Activated T-cell treated with anti-CD3 and anti-CD28 coated beads, Interleukin-2, amount 50 U/mL, for 24 hours (primary cell): ENCODE measurements around the gene LDLRAD4.
A peak's percentile ranks its signal among the peaks of the same experiment; 100 is the strongest.

Experiments used
- DNase-seq: peaks from one replicate; pipeline ENCODE4 v3.0.0-alpha.2; 2020
- H3K27ac Mint-ChIP-seq: 2 replicates; pipeline ENCODE4 v1.8.0; 2020; ENCODE audit warnings: mild to moderate bottlenecking, mixed read lengths
- H3K27me3 Mint-ChIP-seq: 2 replicates; pipeline ENCODE4 v1.8.0; 2020; ENCODE audit warnings: mixed read lengths
- H3K36me3 Mint-ChIP-seq: 2 replicates; pipeline ENCODE4 v1.8.0; 2020; ENCODE audit warnings: low read depth, mixed read lengths
- H3K4me1 Mint-ChIP-seq: 2 replicates; pipeline ENCODE4 v1.8.0; 2020; ENCODE audit warnings: low read depth, mixed read lengths
- H3K4me3 Mint-ChIP-seq: 2 replicates; pipeline ENCODE4 v1.8.0; 2020; ENCODE audit warnings: mild to moderate bottlenecking, moderate library complexity, mixed read lengths
- H3K9me3 Mint-ChIP-seq: 2 replicates; pipeline ENCODE4 v1.8.0; 2020; ENCODE audit warnings: mixed read lengths

The LDLRAD4 gene

DNA sequence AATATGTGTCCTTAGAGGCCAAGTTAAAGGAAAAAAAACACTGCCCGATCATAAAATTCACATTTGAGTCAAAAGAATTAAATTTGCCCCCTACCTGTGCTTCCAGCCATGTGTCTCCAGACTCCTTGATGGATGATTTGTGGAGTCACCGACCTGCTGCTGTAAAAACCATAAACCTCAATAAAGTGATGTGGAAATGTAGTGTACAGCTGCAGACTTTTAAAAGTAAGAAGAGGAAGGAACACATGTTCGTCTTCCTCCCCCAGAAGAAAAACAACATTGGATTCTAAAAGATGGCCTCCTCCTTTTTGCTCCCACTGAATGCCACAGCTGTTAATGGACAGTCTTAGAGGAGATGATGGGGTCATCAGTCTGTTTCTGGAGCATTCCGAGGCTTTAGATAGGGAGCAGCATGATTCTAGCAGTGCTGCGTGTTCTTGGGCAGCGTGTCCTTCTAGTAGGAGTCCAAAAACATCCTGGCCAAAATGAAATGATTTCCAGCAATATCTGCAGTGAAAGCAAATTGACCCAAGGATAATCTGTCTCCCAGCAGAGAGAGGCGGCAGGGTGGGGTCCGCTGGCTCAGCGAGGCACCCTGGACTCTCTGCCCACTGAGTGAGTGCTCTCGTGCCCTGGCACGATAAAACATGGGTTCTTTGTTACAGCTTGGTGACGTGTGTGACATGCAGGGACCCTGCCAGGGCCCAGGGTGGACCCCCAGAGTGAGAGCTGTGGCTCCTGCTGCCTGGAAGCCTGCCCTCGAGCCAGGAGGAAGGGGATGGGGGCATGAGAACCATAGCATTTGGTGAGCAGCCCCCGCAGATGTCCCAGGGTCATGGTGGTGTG is 311.7 kb downstream of the LDLRAD4 start:
- Mint-ChIP-seq H3K27me3 (no peaks in the 10 kb centered on the region), H3K4me1 (peaks cover 38% of the 10 kb centered on the region), H3K9me3 (no peaks in the 10 kb centered on the region), H3K27ac (no peak overlapping the region), H3K4me3 (no peak overlapping the region), H3K36me3 (peaks cover 13% of the 10 kb centered on the region)
- no peak for DNase-seq

DNA sequence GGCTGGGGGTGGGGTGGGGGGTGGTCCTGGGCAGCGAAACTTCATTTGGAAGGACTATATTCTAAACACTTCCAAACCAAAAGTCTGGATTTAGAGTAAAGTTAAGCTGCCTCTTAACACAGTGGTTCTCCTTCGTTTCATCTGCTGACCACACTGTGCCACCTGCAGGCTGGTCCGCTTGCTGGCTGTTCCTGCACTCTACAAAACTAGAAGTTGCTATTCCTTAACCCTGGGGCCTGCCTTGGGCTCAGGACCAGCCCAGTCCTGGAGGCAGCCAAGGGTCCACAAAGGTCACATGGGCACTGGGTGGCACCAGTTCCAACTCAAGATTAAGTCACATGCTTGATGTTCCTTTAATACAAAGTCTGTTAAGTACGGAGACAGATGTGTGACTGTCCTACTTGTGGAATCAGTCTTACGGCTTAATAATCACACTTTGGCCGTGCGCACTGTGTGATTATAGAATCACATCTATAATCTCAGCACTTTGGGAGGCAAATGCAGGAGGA is 312.4 kb downstream of the LDLRAD4 start:
- peak overlapping the region; percentile 19 for H3K27ac Mint-ChIP-seq
- no peak overlapping the region for H3K4me3 Mint-ChIP-seq
- no peaks in the 10 kb centered on the region for H3K27me3 Mint-ChIP-seq
- H3K4me1 Mint-ChIP-seq, result peaks cover 42% of the 10 kb centered on the region
- no peak for DNase-seq
- no peaks in the 10 kb centered on the region for H3K9me3 Mint-ChIP-seq
- peaks cover 10% of the 10 kb centered on the region for H3K36me3 Mint-ChIP-seq

DNA sequence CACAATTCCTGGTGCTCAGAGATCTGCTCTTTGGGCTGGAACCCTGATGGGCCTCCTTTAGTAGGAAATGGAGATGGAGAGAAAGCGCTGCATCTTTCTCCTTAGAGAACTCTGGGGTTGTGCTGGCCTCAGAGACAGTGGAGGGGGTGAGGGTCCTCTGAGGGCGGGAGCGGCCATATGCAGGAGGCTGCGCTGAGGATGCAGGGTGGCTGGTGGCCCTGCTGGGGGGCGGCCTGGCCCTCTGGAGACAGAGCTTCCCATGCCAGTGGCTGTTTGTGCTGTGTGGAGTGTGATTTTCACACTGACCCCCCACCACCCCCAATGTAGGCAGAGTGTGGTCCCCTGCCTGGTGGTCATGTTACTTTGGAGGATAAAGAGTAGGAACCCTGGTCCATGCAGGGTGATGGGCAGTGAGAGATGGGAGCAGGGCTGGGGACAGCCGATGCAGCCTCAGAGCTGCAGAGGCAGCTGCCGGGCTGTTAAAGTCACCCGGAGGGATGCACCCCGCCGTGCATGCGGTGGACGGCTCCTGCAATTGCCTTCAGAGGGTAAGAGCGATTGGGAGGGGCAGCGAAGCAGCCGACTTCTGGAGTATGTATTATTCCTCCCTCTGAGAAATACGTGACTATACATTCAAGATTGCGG is 313.2 kb downstream of the LDLRAD4 start:
- peaks cover 41% of the 10 kb centered on the region for H3K4me1 Mint-ChIP-seq
- peaks cover 10% of the 10 kb centered on the region for H3K36me3 Mint-ChIP-seq
- peak overlapping the region; percentile 10 for H3K27ac Mint-ChIP-seq

DNA sequence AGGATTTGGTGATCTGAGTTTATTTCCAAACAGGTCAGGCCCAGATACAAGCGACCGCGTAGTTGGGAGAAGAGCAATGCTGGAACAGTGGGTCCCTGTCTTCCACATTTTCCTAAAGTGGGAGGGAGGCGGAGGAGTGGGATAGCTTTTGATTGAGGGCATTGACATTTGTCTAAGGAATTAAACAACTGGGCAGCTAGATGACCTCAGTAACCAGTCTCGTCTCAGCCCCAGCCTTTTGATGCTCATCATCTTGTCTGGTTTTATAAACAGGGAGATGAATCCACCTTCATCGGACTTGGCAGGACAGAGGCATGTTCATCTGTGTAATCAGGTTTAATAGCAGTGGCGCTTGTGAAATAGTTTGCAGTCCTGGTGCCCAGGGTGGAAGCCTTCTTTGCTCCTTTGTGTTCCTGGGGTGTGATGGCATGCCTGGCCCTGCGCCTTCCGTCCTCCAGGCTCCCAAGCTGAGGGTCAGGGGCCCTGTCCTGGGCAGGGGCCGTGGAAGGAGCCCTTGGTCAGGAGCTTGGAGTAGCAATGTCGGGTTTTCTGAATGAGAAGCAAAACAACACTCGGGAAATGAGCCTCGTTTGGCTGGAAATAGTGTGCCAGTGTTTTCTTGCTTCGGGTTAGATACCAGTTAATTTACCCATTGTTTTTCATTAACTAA is 314.0 kb downstream of the LDLRAD4 start:
- DNase-seq, result no peak

More for the DNA sequence above, 313.2 kb downstream of the LDLRAD4 start:
- DNase-seq, result no peak
- H3K27me3 Mint-ChIP-seq, result no peaks in the 10 kb centered on the region
- H3K9me3 Mint-ChIP-seq, result no peaks in the 10 kb centered on the region
- H3K4me3 Mint-ChIP-seq, result no peak overlapping the region

DNA sequence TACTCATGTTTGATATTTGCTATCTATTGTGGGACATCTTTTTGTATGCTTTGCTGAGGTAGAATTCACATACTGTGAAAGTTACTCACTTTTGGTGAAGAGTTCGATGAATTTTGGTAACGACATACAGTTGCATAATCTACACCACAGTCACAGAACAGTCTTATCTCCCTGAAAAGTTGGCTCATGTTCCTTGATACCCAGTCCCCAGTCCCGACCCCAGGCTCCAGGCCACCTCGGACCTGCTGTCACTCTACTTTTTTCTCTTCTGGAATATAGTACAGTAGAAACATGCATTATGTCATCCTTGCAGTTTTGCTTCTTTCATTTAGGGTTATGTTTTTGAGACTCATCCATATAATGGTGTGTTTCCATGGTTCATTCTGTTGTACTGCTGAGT is 316.1 kb downstream of the LDLRAD4 start:
- peaks cover 62% of the 10 kb centered on the region for H3K4me1 Mint-ChIP-seq
- no peaks in the 10 kb centered on the region for H3K27me3 Mint-ChIP-seq
- peak overlapping the region; percentile 22 for H3K27ac Mint-ChIP-seq
- no peak for DNase-seq
- no peaks in the 10 kb centered on the region for H3K9me3 Mint-ChIP-seq
- H3K36me3 Mint-ChIP-seq, result no peaks in the 10 kb centered on the region
- no peak overlapping the region for H3K4me3 Mint-ChIP-seq

More for the DNA sequence above, 314.0 kb downstream of the LDLRAD4 start:
- Mint-ChIP-seq H3K4me1 (peaks cover 45% of the 10 kb centered on the region), H3K27ac (peak overlapping the region; percentile 10), H3K36me3 (peaks cover 10% of the 10 kb centered on the region), H3K4me3 (no peak overlapping the region), H3K27me3 (no peaks in the 10 kb centered on the region), H3K9me3 (no peaks in the 10 kb centered on the region)

DNA sequence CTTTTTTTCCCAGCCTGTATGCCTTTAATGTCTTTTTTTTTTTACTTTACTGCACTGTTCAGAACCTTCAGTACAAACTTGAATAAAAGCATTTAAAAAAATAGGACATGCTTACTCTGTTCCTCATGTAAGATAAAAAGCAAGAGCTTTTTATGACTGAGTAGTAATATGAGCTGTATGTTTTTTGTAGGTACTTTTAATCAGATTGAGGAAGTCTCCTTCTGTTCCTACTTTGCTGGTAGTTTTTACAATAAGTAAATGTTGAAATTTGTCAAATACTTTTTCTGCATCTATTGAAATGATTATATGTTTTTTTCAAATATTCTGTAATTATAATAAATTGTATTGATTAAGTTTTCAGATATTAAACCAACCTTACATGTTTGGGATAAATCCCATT is 318.0 kb downstream of the LDLRAD4 start:
- H3K4me1 Mint-ChIP-seq, result peaks cover 82% of the 10 kb centered on the region
- H3K9me3 Mint-ChIP-seq, result no peaks in the 10 kb centered on the region
- no peaks in the 10 kb centered on the region for H3K27me3 Mint-ChIP-seq
- no peak overlapping the region for H3K27ac Mint-ChIP-seq
- DNase-seq, result no peak
- peaks cover 3% of the 10 kb centered on the region for H3K36me3 Mint-ChIP-seq
- H3K4me3 Mint-ChIP-seq, result no peak overlapping the region

DNA sequence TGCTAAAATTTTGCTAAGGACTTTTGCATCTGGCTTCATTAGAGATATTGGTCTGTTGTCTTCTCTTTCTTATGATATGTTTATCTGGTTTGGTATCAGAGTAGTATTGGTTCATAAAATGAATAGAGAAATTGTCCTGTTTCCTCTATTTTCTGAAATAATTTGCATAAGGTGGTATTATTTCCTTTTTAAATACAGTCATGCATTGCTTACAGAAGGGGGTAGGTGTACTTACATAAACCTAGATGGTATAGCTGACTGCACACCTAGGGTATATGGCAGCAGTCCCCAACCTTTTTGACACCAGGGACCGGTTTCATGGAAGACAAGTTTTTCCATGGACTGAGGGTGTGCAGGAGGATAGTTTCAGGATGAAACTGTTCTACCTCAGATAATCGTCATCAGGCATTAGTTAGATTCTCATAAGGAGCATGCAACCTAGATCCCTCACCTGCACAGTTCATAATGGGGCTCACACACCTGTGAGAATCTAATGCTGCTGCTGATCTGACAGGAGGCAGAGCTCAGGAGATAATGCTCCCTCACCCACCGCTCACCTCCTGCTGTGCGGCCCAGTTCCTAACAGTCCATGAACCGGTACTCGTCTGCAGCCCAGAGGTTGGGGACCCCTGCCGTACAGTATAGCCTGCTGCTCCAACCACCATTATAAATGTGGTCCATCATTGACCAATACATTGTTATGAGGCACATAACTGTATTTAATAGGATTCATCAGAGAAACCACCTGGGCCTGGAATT is 318.6 kb downstream of the LDLRAD4 start:
- Mint-ChIP-seq H3K4me1 (peaks cover 84% of the 10 kb centered on the region), H3K27ac (no peak overlapping the region), H3K4me3 (no peak overlapping the region), H3K36me3 (peaks cover 4% of the 10 kb centered on the region), H3K9me3 (no peaks in the 10 kb centered on the region), H3K27me3 (no peaks in the 10 kb centered on the region)
- DNase-seq, result no peak

DNA sequence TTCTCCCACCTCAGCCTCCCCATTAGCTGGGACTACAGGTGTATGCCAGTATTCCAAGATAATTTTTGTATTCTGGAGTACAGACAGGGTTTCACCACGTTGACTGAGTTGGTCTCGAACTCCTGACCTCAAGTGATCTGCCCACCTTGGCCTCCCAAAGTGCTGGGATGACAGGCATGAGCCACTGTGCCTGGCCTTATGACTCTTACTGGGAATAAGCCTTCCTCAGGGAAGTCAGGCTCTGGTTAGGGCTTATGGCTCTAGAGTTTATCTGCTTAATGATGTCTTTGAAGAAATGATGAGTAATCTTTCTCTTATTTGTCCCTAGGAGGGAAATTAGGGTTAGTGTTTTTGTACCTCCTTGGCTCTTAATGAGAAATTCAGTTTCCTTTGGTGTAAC is 320.1 kb downstream of the LDLRAD4 start:
- peak overlapping the region; percentile 31 for H3K4me3 Mint-ChIP-seq
- peak overlapping the region; percentile 79 for H3K27ac Mint-ChIP-seq

DNA sequence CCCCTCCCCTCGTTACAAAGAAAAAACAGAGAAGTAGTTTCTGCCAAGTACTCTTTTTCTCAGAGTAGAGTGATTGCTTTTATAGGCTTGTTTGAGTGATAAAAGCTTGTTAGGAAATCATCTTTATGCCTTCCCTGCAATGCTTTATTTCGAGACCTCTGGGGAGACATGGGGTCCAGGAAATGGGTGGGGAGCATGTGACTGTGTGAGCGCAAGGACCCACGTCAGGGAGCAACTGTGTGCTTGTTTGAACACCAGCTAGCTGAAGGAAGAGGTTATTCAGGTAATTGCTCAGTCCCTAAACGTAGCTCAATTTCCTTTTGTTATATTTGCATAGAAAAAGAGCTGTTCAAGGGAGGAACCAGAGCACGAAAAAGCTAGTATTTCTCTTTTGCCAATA is 320.5 kb downstream of the LDLRAD4 start:
- no peak for DNase-seq
- Mint-ChIP-seq H3K36me3 (peaks cover 20% of the 10 kb centered on the region), H3K4me1 (peaks cover 71% of the 10 kb centered on the region), H3K9me3 (no peaks in the 10 kb centered on the region), H3K27ac (peak overlapping the region; percentile 79), H3K27me3 (no peaks in the 10 kb centered on the region), H3K4me3 (peak overlapping the region; percentile 31)

More for the DNA sequence above, 320.1 kb downstream of the LDLRAD4 start:
- no peak for DNase-seq
- no peaks in the 10 kb centered on the region for H3K27me3 Mint-ChIP-seq
- H3K9me3 Mint-ChIP-seq, result no peaks in the 10 kb centered on the region
- H3K36me3 Mint-ChIP-seq, result peaks cover 16% of the 10 kb centered on the region
- peaks cover 75% of the 10 kb centered on the region for H3K4me1 Mint-ChIP-seq

DNA sequence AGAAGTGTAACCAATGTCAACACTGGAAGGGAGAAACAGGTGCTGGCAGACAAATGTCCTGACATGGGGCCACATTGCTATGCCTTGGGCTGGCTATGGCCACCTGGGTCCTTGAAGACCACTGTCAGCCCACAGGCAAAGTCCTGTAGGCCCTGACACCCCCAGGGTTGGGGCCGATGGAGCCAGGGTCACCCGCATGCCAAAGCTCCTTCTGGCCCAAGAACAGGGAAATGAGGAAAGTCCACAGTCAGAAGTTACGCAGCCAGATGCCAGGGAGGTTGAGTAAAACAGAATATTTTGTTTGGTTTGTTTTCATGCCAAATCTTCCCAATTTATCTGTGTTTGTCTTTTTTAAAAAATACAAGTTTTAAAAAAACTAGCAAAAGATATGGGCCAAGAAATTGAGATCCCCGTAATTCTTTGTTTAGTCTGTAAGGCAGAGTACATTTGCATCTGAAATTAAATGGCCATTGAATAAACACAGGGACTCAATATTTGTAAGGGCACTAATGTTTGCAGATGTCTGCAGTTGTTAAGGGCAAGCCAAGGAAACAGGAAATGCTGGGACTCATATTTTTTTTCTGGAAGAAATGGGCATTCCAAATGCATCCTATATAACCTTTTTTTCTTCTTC is 321.4 kb downstream of the LDLRAD4 start:
- Mint-ChIP-seq H3K4me1 (peaks cover 62% of the 10 kb centered on the region), H3K36me3 (peaks cover 24% of the 10 kb centered on the region), H3K27me3 (no peaks in the 10 kb centered on the region), H3K4me3 (no peak overlapping the region), H3K27ac (peak overlapping the region; percentile 79), H3K9me3 (no peaks in the 10 kb centered on the region)
- DNase-seq, result no peak

DNA sequence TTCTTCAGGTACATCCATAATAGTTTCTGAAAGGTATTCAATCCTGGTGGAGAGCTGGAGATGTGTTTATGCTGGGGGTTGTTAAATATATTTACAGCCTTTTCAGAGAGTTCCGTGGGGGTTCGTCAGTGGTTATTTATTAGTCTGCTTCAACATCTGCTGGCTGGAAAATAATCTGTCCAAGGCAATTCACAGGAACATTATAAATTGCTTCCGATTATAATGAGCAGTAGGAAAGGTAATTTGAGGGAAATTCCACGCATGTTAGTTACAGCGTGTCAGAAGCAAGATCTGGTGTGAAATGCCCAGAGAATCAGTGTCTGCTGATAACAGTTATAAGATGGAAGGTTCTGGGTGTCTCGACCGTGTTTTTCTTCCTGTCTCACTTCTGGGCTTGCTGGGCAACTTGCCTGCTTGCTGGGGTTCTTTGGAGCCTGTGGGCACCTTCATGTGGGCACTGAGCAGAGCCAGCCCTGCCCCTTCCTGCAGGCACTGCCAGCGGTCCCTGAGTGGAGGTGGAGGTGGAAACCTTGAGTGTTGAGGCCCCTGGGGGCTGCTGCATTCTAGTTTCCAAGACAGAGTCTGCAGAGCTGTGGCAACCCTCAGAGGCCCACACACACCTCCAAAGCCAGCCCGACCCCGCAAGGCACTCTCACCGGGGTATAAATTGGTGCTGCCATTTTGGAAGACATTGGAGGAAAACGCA is 322.1 kb downstream of the LDLRAD4 start:
- peaks cover 56% of the 10 kb centered on the region for H3K4me1 Mint-ChIP-seq
- H3K4me3 Mint-ChIP-seq, result no peak overlapping the region
- H3K27ac Mint-ChIP-seq, result peak overlapping the region; percentile 39
- H3K36me3 Mint-ChIP-seq, result peaks cover 24% of the 10 kb centered on the region
- no peaks in the 10 kb centered on the region for H3K27me3 Mint-ChIP-seq
- no peaks in the 10 kb centered on the region for H3K9me3 Mint-ChIP-seq
- peak; percentile 48 for DNase-seq

DNA sequence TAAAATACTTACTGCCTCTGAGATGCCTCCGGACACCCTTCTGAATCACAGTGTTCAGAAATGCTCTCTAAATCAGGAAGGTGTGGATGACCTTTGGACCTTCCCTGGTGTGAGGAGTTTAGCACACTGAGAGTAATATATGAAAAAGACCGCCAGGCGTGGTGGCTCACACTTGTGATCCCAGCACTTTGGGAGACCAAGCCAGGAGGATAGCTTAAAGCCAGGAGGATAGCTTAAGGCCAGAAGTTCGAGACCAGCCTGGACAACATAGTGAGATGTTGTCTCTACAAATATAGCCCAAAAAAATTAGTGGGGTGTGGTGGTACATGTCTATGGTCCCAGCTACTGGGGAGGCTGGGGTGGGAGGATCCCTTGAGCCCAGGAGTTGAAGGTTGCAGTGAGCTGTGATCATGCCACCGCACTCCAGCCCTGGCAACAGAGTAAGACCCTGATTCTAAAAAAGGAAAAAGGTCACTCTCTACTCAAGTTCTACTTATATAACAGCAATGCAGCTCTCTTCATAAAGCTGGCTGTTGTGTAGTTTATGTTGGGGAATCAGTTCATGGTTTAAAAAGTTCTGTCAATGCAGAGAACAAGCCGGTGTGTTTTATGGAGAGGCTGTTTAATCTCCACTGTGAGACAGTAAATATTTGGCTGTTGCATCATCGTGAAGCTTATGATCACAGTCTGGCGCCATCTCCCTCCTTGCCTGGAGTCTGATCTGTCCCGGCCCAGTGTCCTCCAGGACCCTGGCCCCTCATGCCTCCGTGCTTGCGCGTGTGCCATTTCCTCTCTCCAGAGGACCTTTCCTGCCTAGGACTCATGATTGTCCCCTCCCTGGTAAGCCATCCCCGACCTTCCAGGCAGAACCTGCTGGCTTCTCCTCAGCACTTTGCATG is 323.3 kb downstream of the LDLRAD4 start:
- Mint-ChIP-seq H3K27ac (peak overlapping the region; percentile 33), H3K4me3 (no peak overlapping the region), H3K9me3 (no peaks in the 10 kb centered on the region), H3K27me3 (no peaks in the 10 kb centered on the region), H3K36me3 (peaks cover 24% of the 10 kb centered on the region), H3K4me1 (peaks cover 48% of the 10 kb centered on the region)
- no peak for DNase-seq

DNA sequence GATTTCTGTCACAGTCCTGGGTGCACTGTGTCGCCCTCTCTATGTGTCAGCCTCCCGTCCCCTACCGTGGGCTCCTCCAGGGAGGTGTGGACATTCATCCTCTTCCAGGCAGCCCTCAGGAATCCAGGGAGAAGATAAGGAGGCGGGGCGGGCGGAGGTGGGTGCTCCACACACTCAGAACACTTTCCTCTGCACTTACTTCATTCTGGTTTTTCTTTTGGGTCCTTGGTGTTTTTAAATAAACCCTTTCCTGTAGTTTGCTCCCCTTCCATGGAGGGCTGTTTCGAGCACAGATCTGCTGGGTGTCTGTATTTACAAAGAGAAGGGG is 323.9 kb downstream of the LDLRAD4 start:
- Mint-ChIP-seq H3K4me3 (no peak overlapping the region), H3K9me3 (no peaks in the 10 kb centered on the region), H3K27ac (no peak overlapping the region), H3K36me3 (peaks cover 27% of the 10 kb centered on the region), H3K27me3 (no peaks in the 10 kb centered on the region), H3K4me1 (peaks cover 42% of the 10 kb centered on the region)
- DNase-seq, result no peak
